ENCODE results near the gene TRIM8. TPM values are rescaled to one million over a fixed set of nuclear protein-coding genes. Genes with fewer than 3 reads are reported as not detected.
"Not testable (repeated sequence)": the region's sequence is repeated elsewhere in the genome, so short reads cannot be mapped to it uniquely, and the experiment has no call there.

Gene TRIM8
- total RNA-seq, 1 experiment from 2014 or later: 43.5 TPM

- no peak overlapping the region for H3K4me3 ChIP-seq (ENCODE audit: insufficient read depth, low read depth, low read length)
- peak; percentile 39 for DNase-seq
- peaks cover 9% of the 10 kb centered on the region for H3K36me3 ChIP-seq (replicated peaks; ENCODE audit: control insufficient read depth, insufficient read depth, low read length)
- no peaks in the 10 kb centered on the region for H3K27me3 ChIP-seq (ENCODE audit: control insufficient read depth, insufficient read depth, low read length)
Measured at GRCh38 chr10:102657451-102657850, 13.2 kb downstream of the TRIM8 start.

DNA sequence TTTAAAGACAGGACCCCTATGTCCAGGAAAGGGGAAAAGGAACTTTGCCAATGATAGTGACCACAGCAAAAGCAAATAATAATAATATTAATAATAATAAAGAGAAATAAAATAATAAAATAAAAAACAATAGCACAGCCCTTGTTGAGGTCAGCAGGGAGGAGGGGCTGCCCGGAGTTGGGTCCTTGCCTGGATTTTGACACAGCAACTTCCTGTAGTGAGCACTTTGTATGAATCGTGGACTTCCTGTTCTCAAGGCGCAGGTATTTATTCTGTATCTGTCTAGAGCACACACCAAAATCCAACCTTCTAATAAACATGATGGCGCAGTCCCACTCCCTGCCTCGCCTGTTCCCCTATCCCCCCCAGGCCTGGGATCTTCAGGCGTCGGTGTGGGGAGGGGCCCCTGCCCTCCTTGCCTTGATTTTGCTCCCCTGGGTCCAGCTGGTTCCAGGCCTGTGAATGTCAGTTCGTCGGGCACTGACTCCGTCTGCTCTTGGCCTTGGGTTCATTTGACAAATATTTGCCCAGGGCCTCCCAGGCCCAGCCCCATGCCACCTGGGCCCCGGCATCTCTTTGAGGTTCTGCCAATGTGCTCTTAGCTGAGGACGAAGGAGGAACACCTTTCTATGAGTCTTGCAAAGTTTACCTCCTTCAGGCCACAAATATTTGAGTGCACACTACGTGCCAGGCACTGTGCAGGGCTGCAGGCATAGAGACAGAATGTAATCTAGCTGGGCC, 13.9 kb downstream of the TRIM8 start:
- Histone ChIP-seq H3K36me3 (replicated peaks; ENCODE audit: control insufficient read depth, insufficient read depth, low read length) (peaks cover 9% of the 10 kb centered on the region), H3K4me3 (ENCODE audit: insufficient read depth, low read depth, low read length) (no peak overlapping the region), H3K27me3 (ENCODE audit: control insufficient read depth, insufficient read depth, low read length) (no peaks in the 10 kb centered on the region)
- DNase-seq: peak; percentile 30

DNA sequence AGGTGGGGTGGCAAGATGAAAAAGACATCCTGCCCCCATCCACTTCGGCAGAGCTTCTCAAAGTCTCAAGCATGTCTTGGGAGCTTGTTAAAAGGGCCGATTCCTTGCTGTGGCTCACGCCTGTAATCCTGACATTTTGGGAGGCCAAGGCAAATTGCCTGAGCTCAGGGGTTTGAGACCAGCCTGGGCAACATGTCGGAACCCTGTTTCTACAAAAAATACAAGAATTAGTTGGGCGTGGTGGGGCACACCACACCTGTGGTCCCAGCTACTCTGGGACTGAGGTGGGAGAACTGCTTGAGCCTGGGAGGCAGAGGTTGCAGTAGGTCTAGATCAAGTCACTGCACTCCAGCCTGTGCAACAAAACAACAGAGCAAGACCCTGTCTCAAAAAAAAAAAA, 14.5 kb downstream of the TRIM8 start:
- Histone ChIP-seq H3K27me3 (ENCODE audit: control insufficient read depth, insufficient read depth, low read length) (no peaks in the 10 kb centered on the region), H3K36me3 (replicated peaks; ENCODE audit: control insufficient read depth, insufficient read depth, low read length) (peaks cover 8% of the 10 kb centered on the region), H3K4me3 (ENCODE audit: insufficient read depth, low read depth, low read length) (no peak overlapping the region)
- DNase-seq: no peak

DNA sequence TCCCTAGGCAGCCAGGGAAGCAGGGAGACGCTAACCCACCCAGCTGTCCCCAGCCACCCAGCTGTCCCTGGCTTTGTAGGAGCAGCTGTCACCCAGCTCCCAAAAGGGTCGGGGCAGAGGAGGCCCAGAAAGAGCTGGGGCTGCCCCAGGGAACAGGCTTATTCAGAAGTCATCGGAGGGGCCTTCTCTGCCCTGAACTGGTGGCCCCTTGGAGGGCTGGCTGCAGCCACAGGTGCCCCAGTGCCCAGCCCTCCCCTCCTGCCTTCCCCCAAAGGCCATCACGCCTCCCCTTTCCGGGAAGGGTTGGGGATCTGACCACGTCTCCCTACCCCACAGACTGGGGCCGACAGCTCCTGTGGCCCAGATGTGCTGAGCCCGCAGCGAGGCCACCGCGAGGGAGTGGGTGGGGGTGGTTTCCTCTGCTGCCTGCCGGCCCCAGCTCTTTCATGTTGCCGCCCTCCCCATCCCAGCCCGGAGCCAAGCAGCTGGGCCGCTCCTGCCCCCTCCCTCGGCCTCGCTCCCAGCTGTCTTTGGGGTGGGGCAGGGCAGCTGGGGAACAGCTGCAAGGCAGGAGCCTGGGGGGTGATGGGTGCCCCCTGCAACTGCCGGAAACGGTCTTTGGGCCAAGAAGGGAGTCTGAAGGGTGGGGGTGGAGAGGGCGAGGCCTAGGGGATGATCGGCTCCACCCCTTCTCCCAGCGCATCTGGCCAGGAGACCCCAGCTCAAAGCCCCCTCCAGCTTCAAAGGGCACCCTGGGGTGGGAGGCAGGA, 16.8 kb downstream of the TRIM8 start:
- DNase-seq: no peak
- Histone ChIP-seq H3K36me3 (replicated peaks; ENCODE audit: control insufficient read depth, insufficient read depth, low read length) (peaks cover 3% of the 10 kb centered on the region), H3K4me3 (ENCODE audit: insufficient read depth, low read depth, low read length) (no peak overlapping the region), H3K27me3 (ENCODE audit: control insufficient read depth, insufficient read depth, low read length) (no peaks in the 10 kb centered on the region)

- no peaks in the 10 kb centered on the region for H3K27me3 ChIP-seq (ENCODE audit: control insufficient read depth, insufficient read depth, low read length)
- no peak overlapping the region for H3K4me3 ChIP-seq (ENCODE audit: insufficient read depth, low read depth, low read length)
- H3K36me3 ChIP-seq (replicated peaks; ENCODE audit: control insufficient read depth, insufficient read depth, low read length): no peaks in the 10 kb centered on the region; the same call in 1 of the 2 replicates
- no peak for DNase-seq
Measured at GRCh38 chr10:102661658-102662028, 17.4 kb downstream of the TRIM8 start.

GRCh38 chr10:102665904-102666509, 21.7 kb downstream of the TRIM8 start:
- H3K4me3 ChIP-seq (ENCODE audit: insufficient read depth, low read depth, low read length): no peak overlapping the region

GRCh38 chr10:102667411-102667810, 23.1 kb downstream of the TRIM8 start:
- not testable (repeated sequence) for H3K27me3 ChIP-seq (ENCODE audit: control insufficient read depth, insufficient read depth, low read length); DNase-seq; H3K36me3 ChIP-seq (replicated peaks; ENCODE audit: control insufficient read depth, insufficient read depth, low read length); H3K4me3 ChIP-seq (ENCODE audit: insufficient read depth, low read depth, low read length)

More at GRCh38 chr10:102665904-102666509, 21.7 kb downstream of the TRIM8 start:
- DNase-seq: peak; percentile 18
- Histone ChIP-seq H3K27me3 (ENCODE audit: control insufficient read depth, insufficient read depth, low read length) (no peaks in the 10 kb centered on the region), H3K36me3 (replicated peaks; ENCODE audit: control insufficient read depth, insufficient read depth, low read length) (no peaks in the 10 kb centered on the region)

- Histone ChIP-seq H3K27me3 (ENCODE audit: control insufficient read depth, insufficient read depth, low read length) (no peaks in the 10 kb centered on the region), H3K36me3 (replicated peaks; ENCODE audit: control insufficient read depth, insufficient read depth, low read length) (no peaks in the 10 kb centered on the region), H3K4me3 (ENCODE audit: insufficient read depth, low read depth, low read length) (no peak overlapping the region)
- peak; percentile 33 for DNase-seq
Measured at GRCh38 chr10:102668326-102669107, 24.2 kb downstream of the TRIM8 start.

DNA sequence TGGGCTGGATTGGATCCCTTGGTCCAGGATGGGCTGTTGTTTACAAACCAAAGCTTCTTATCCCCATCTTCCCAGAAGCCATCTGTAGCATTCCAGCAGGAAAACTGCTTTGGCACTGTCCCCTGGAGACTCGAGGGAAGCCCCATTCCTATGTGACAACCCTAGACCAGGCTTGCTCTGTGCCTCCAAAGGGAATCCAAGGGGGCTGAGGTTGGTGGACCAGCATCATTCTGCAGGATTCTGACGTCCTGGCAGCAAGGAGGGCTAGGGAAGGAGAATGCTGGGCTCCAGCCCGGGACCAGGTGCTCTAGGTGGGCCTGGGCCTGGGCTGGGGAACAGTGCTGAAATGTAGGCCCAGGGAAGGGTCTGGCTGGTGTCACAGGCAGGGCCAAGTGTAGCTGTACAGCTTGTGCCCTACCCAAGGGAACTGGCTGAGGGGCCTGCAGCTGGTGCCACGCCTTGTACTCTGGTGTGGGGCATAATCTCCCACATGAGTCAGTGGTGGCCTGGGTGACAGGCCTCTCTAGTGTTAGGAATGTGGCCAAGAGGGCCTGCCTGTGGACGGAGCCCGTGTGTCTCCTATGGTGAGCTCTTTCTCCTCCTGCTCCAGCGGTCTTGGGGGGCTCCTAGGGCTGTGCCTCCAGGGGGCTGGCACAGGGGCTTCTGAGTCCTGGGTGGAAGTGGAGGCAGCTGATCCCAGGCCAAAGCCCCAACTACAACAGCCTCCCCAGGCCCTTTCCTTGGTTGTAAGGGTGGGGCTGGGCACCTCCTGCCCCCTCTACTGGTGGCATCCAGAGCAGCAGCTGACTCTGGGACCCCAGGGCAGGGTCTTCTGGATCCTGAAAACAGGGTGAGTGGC, 25.2 kb downstream of the TRIM8 start:
- Histone ChIP-seq H3K36me3 (replicated peaks; ENCODE audit: control insufficient read depth, insufficient read depth, low read length) (no peaks in the 10 kb centered on the region), H3K4me3 (ENCODE audit: insufficient read depth, low read depth, low read length) (no peak overlapping the region), H3K27me3 (ENCODE audit: control insufficient read depth, insufficient read depth, low read length) (no peaks in the 10 kb centered on the region)
- DNase-seq: peak; percentile 35

GRCh38 chr10:102670065-102670670, 25.9 kb downstream of the TRIM8 start:
- Histone ChIP-seq H3K4me3 (ENCODE audit: insufficient read depth, low read depth, low read length) (no peak overlapping the region), H3K36me3 (replicated peaks; ENCODE audit: control insufficient read depth, insufficient read depth, low read length) (no peaks in the 10 kb centered on the region), H3K27me3 (ENCODE audit: control insufficient read depth, insufficient read depth, low read length) (no peaks in the 10 kb centered on the region)
- DNase-seq: peak; percentile 14

- no peaks in the 10 kb centered on the region for H3K36me3 ChIP-seq (replicated peaks; ENCODE audit: control insufficient read depth, insufficient read depth, low read length)
- no peak overlapping the region for H3K4me3 ChIP-seq (ENCODE audit: insufficient read depth, low read depth, low read length)
- peak; percentile 60 for DNase-seq
- no peaks in the 10 kb centered on the region for H3K27me3 ChIP-seq (ENCODE audit: control insufficient read depth, insufficient read depth, low read length)
Measured at GRCh38 chr10:102670871-102671434, 26.7 kb downstream of the TRIM8 start.

- Histone ChIP-seq H3K36me3 (replicated peaks; ENCODE audit: control insufficient read depth, insufficient read depth, low read length) (no peaks in the 10 kb centered on the region), H3K27me3 (ENCODE audit: control insufficient read depth, insufficient read depth, low read length) (no peaks in the 10 kb centered on the region), H3K4me3 (ENCODE audit: insufficient read depth, low read depth, low read length) (no peak overlapping the region)
- DNase-seq: peak; percentile 33
Measured at GRCh38 chr10:102673236-102673818, 29.0 kb downstream of the TRIM8 start.
